ENCODE results near the gene RTN4RL2.

The RTN4RL2 gene

GRCh38 chr11:57462597-57462996 is 2.3 kb downstream of the RTN4RL2 start:
- DNase-seq (ENCODE audit: low read depth) = no peak

- no peak for DNase-seq (ENCODE audit: low read depth)
Observed at GRCh38 chr11:57463671-57464538, 3.6 kb downstream of the RTN4RL2 start.

GRCh38 chr11:57464539-57465181 is 4.3 kb downstream of the RTN4RL2 start:
- no peak for DNase-seq (ENCODE audit: low read depth)

- no peak for DNase-seq (ENCODE audit: low read depth)
Observed at GRCh38 chr11:57466680-57467079, 6.4 kb downstream of the RTN4RL2 start.

- no peak for DNase-seq (ENCODE audit: low read depth)
Observed at GRCh38 chr11:57467508-57468157, 7.3 kb downstream of the RTN4RL2 start.

DNA sequence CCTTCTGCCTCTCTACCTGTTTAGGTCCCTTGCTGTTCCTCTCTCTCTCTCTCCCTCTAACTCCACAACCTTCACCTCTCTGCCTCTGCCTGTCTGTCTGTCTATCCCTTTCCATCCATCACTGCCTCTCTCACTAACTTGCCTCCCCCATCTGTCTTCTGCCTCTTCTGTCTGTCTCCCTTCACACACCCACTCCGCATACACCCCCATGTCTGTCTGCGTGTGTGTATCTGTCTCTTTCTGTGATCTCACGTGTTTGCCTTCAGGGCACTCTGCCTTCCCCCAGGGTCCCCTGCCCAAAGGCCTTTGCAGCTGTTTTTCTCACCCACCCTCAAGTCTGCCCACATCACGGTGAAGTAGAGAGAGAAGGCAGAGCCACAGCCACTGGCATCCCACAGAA is 7.9 kb downstream of the RTN4RL2 start:
- DNase-seq (ENCODE audit: low read depth) = no peak

GRCh38 chr11:57469268-57469667 is 8.9 kb downstream of the RTN4RL2 start:
- no peak for DNase-seq (ENCODE audit: low read depth)

DNA sequence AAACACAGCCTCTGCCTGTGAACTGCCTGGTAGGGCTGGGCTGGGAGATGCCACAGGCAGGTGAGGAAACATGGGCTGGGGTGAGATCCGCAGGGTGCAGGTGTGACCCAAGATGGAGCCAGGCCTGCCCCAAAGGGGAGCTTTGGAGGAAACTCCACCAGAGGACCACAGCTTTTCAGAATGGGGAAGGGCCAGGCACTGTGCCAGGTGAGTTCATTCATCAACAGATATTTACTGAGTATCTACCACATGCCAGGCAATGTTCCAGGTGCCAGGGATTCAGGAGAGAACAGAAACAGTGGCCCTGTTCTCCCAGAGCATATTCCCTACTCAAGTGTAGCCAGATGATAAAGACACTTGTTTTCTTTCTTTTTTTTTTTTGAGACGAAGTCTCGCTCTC is 11.2 kb downstream of the RTN4RL2 start:
- DNase-seq (ENCODE audit: low read depth) = no peak

DNA sequence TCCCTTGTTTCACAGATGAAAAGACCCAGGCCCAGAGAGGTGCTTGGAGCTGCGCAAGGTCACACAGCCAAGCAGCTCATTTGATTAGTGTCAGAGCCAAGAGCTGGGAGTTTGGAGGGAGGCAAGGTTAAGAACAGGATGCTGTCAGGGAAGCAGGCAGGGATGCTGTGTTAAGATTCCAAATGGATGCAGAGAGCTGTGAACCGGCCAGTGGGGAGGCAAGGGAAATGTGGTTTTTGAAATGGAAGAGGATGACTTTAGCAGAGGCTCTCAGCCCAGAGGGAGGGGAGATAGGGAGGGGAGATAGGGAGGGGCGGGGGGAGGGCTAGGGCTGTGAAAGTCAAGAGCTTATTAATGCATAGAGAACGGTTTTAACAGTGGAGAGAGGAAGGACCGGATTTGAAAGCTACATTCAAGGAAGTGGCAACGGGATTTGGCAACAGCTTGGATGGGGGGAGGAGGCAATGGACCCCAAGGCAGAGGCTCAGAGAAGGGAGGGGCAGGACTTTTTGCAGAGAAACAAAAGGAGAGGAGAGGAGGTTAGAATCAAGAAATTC is 13.0 kb downstream of the RTN4RL2 start:
- DNase-seq (ENCODE audit: low read depth) = no peak

- no peak for DNase-seq (ENCODE audit: low read depth)
Observed at GRCh38 chr11:57474017-57474802, 13.9 kb downstream of the RTN4RL2 start.

DNA sequence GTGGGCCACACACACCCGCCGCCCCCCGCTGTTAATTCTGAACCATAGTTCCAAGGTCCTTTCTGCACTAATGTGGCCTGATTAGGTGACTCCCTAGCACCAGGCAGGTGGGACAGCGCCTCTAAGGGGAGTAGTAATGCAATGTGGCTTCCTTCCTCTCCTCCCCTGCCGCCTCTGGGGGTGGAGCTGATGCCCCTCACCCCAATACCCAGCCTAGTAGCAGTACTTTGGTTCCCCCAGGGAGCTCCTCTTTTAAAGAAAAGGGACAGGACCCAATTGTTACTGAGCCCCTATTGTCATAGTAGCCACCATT is 14.4 kb downstream of the RTN4RL2 start:
- DNase-seq (ENCODE audit: low read depth) = no peak

DNA sequence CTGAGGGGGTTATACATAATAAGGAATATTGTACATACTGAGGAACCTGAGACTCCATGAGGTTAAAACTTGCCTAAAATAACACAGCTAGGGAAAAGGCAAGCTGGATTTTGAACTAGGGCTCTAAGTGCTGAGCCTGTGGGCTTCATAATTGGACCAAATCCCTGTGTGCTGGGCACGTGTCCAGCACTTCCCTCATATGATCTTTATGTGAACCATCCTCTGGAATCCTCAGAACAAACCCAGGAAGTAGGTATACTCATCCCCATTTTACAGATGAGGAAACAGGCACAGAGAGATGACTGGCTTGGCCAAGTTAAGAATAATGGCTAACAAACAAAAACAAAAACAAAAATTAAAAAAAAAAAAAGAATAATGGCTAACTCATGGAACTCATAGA is 14.9 kb downstream of the RTN4RL2 start:
- DNase-seq (ENCODE audit: low read depth) = no peak

- no peak for DNase-seq (ENCODE audit: low read depth)
Observed at GRCh38 chr11:57475671-57476046, 15.3 kb downstream of the RTN4RL2 start.

DNA sequence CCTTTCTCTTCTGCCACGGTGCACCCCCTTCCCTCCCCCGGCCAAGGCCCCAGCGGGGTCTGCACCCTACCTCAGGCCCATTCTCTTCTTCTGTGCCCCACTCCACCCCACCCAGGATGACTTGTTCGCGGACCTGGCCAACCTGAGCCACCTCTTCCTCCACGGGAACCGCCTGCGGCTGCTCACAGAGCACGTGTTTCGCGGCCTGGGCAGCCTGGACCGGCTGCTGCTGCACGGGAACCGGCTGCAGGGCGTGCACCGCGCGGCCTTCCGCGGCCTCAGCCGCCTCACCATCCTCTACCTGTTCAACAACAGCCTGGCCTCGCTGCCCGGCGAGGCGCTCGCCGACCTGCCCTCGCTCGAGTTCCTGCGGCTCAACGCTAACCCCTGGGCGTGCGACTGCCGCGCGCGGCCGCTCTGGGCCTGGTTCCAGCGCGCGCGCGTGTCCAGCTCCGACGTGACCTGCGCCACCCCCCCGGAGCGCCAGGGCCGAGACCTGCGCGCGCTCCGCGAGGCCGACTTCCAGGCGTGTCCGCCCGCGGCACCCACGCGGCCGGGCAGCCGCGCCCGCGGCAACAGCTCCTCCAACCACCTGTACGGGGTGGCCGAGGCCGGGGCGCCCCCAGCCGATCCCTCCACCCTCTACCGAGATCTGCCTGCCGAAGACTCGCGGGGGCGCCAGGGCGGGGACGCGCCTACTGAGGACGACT is 15.9 kb downstream of the RTN4RL2 start:
- no peak for DNase-seq (ENCODE audit: low read depth)

DNA sequence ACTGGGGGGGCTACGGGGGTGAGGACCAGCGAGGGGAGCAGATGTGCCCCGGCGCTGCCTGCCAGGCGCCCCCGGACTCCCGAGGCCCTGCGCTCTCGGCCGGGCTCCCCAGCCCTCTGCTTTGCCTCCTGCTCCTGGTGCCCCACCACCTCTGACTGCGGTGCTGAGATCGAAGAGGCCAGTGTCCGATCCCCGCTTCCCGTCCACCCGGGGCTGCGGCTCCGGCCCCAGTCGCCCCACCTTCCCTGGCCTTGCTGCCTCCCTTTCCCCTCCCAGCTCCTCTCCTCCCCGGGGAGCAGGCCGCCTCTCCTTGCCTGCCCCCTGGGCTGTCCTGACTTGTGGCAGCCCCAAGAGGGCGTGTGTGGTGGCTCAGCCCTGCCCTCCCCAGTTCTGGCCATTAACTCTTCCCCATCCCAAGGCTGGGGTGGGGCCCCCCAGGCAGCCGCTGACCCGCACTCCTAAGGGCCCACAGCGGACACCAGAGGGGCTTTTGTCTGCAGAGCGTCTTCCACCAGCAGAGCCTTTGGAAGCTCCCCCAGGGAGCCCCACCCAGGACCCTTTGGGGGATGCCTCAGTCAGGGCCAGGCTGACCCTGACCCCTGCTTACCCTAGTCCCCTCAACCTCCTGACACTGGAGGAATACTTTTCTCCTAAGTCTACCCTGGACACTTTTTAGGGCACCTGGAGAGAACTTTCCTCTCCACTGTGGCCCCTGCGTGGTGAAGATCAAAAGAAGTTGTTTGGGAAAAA is 16.6 kb downstream of the RTN4RL2 start:
- no peak for DNase-seq (ENCODE audit: low read depth)

DNA sequence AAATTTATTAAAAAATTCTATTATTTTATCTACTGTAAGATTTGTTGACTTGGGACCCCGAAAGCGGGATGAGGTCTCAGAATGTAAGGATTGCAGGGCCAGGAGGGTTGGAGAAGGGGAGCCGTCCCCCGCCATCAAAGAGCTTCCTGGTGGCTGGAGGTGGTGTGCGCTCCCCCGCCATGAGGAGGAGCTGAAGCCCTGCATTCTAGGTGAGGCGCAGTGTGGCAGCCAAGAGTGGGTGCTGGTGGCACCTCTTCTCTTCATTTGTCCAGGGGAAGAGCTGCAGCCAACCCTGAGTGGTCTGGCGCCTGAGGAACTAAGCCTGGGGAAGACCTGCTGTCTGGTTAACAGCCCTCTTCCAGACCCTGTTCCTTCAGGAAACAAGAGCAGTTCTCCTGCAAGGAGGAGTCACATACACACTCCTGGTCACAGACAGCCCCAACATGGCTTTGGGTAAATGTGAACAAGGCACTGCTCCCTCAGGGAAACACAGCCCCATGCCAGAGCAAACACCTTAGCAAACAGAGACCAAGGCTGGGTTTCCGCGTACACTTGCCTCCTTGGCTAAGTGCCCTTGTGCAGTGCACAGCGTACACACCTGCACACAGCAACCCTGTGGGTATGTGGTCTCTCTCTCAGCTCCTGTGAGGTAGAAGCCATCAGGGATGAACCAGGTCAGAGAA is 17.3 kb downstream of the RTN4RL2 start:
- DNase-seq (ENCODE audit: low read depth) = no peak

DNA sequence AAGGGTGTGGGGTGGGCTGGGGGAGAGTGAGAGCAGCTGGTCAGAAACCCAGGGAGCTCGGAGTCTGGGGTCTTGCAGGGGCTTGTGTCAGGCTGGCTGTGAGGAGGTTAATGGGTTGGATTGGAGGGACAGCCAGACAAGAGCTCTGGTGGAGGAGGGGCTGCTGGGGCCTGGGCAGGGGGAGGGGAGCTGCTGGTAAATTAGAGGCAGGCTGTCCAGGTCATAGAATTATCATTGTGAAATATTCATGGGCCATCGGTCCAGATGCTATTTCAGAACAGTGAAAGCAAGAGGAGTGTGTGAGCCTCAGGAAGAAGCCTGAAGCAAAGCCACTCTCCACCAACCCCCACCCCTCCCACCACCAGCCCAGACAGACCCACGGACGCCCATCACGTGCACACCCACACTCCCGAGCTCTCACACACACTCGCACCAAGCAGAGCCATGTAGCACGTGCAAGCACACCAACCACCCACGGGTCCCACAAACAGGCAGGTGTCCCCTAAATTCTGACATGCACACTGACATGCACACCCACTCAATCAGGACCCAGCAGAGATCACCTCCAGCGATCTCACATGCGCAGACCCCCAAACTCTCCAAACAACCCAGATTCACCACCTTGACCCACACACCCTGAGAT is 18.8 kb downstream of the RTN4RL2 start:
- DNase-seq (ENCODE audit: low read depth) = no peak

DNA sequence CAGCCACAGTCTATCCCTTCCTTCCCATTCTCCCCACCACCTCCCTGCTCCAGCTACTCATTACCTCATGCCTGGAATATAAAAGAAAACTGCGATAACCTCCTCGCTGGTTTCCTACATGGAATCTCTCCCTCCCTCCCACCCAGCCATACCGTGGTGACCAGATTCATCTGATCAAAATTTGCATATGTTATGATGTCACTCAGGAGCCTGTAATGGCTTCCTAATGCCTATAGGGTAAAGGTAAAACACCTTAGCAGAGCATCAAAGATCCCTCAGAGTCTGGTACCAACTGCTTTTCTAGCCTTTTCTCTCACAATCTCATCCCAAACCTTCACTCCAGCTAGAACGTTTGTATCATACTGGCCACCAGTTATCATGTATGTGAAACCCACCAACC is 19.6 kb downstream of the RTN4RL2 start:
- no peak for DNase-seq (ENCODE audit: low read depth)

- DNase-seq (ENCODE audit: low read depth) = no peak
Observed at GRCh38 chr11:57480409-57481137, 20.2 kb downstream of the RTN4RL2 start.
